IMR-90 (cell line): Measurements from ENCODE around the gene FGR.

ENCODE experiments used
- BHLHE40 ChIP-seq: fragments of 150-350 bp; IDR thresholded peaks from 2 replicates; pipeline ENCODE4 v1.6.1; 2016; ENCODE audit warnings: mild to moderate bottlenecking, low read depth, low read length
- CEBPB ChIP-seq: IDR thresholded peaks from 2 replicates; pipeline ENCODE4 v1.6.1; 2012; ENCODE audit warnings: low read depth, low read length, improper control_type of control experiment
- CHD1 ChIP-seq: IDR thresholded peaks from 2 replicates; pipeline ENCODE4 v1.6.1; 2012; ENCODE audit warnings: low read depth, low read length, improper control_type of control experiment
- CTCF ChIP-seq: conservative IDR thresholded peaks from 2 replicates; pipeline ENCODE4 v1.5.1; 2012; ENCODE audit warnings: mild to moderate bottlenecking, low read depth, low read length, improper control_type of control experiment
- ELK1 ChIP-seq: fragments of 150-350 bp; IDR thresholded peaks from 2 replicates; pipeline ENCODE4 v1.6.1; 2016; ENCODE audit warnings: low read depth, mild to moderate bottlenecking, low read length, moderate library complexity, borderline replicate concordance
- FOS ChIP-seq: fragments of 150-350 bp; IDR thresholded peaks from 2 replicates; pipeline ENCODE4 v1.6.1; 2016; ENCODE audit warnings: low read depth, low read length
- MAFK ChIP-seq: IDR thresholded peaks from 2 replicates; pipeline ENCODE4 v1.6.1; 2012; ENCODE audit warnings: low read depth, low read length, improper control_type of control experiment
- MXI1 ChIP-seq: IDR thresholded peaks from 2 replicates; pipeline ENCODE4 v1.6.1; 2012; ENCODE audit warnings: low read depth, mild to moderate bottlenecking, low read length, moderate library complexity, borderline replicate concordance
- NFE2L2 ChIP-seq: fragments of 150-350 bp; IDR thresholded peaks from 2 replicates; pipeline ENCODE4 v1.6.1; 2016; ENCODE audit warnings: low read depth, mild to moderate bottlenecking, low read length
- POLR2A ChIP-seq: IDR thresholded peaks from 2 replicates; pipeline ENCODE4 v1.6.1; 2012; ENCODE audit warnings: mild to moderate bottlenecking, low read depth, low read length
- RAD21 ChIP-seq: IDR thresholded peaks from 2 replicates; pipeline ENCODE4 v1.6.1; 2012; ENCODE audit warnings: low read length, improper control_type of control experiment
- RCOR1 ChIP-seq: IDR thresholded peaks from 2 replicates; pipeline ENCODE4 v1.6.1; 2012; ENCODE audit warnings: mild to moderate bottlenecking, low read length, improper control_type of control experiment; ENCODE audit not compliant: insufficient replicate concordance
- RFX5 ChIP-seq: IDR thresholded peaks from 2 replicates; pipeline ENCODE4 v1.8.0; 2012; ENCODE audit warnings: low read depth, mild to moderate bottlenecking, low read length, moderate library complexity
- SMC3 ChIP-seq: fragments of 150-350 bp; IDR thresholded peaks from 2 replicates; pipeline ENCODE4 v1.6.1; 2016; ENCODE audit warnings: low read depth, mild to moderate bottlenecking, antibody characterized with exemption, low read length, moderate library complexity

- TF ChIP-seq CTCF (0 out of 2 replicates have a peak, but pooled peaks have one; percentile 25), NFE2L2 (no peak), POLR2A (no peak), SMC3 (no peak; the same call in 1 of the 2 replicates), CHD1 (no peak), MXI1 (no peak), RAD21 (no peak), FOS (no peak), ELK1 (no peak), RCOR1 (no peak), MAFK (no peak), CEBPB (no peak), RFX5 (no peak), BHLHE40 (no peak)
Measured at GRCh38 chr1:27616441-27616840, 18.5 kb downstream of the FGR start.
